GM10266 (cell line): ENCODE data around the gene LIM2.
"Not testable (repeated sequence)": the region's sequence is repeated elsewhere in the genome, so short reads cannot be mapped to it uniquely, and the experiment has no call there.

Experiments
- DNase-seq: peaks from one replicate; pipeline ENCODE4 v3.0.0; 2012; ENCODE audit errors: extremely low spot score
- TF ChIP-seq, protein P1 (sequence below): IDR thresholded peaks from 2 replicates; pipeline ENCODE4 v1.5.1; 2012; ENCODE audit warnings: mild to moderate bottlenecking, low read depth; ENCODE audit not compliant: control insufficient read depth, insufficient read depth; ENCODE audit errors: missing control alignments

LIM2 gene

DNA sequence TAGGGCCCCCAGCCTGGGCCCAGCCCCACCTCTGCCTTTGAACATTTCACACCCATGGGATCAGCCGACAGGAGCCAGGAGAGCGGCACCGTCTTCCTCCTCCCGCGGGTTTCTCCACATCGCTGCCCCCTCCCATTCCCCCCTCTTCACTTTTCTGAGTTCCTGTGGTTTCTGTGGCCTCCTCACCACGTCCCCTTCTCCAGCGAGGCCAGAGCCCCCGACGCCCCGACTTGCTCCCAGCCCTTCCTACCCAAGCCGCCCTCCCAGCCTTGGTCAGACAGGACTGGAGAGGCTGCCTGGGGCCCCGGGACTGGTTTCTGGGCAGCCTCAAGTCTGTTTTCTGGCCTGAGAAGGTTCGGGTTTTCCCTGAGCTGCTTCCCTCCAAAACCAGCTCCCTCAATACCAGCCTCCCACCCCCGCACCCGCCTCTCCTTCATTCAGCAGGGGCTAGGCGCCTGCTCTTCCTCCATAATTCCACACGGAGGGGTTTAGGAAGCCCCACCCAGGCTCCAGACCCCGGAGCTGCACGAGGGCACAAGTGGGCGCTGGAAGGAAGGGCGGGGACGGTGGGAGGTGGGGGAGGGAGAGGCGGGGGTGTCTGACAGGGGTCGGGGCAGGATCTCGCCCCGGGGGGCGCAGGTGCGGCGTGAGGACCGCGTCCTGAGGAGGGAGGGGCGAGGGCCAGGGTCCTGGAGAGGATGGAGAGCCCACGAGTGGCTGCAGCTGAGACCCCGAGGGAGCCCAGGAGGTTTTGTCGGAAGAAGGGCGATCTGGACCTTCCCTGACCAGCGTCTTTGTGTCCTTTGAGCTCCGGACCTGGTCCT lies 33.7 kb upstream of the LIM2 start:
- no peak for DNase-seq
- TF ChIP-seq, protein P1, sequence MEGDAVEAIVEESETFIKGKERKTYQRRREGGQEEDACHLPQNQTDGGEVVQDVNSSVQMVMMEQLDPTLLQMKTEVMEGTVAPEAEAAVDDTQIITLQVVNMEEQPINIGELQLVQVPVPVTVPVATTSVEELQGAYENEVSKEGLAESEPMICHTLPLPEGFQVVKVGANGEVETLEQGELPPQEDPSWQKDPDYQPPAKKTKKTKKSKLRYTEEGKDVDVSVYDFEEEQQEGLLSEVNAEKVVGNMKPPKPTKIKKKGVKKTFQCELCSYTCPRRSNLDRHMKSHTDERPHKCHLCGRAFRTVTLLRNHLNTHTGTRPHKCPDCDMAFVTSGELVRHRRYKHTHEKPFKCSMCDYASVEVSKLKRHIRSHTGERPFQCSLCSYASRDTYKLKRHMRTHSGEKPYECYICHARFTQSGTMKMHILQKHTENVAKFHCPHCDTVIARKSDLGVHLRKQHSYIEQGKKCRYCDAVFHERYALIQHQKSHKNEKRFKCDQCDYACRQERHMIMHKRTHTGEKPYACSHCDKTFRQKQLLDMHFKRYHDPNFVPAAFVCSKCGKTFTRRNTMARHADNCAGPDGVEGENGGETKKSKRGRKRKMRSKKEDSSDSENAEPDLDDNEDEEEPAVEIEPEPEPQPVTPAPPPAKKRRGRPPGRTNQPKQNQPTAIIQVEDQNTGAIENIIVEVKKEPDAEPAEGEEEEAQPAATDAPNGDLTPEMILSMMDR, result no peak

DNA sequence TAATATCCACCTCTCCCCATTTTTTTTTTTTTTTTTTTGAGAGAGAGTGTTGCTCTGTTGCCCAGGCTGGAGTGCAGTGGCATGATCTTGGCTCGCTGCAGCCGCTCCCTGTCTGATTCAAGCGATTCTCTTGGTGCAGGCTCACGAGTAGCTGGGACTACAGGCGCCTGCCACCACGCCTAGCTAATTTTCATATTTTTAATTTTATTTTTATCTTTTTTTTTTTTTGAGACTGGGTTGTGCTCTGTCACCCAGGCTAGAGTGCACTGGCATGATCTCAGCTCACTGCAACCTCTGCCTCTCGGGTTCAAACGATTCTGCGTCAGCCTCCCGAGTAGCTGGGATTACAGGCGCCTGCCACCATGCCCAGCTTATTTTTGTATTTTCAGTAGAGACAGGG lies 32.7 kb upstream of the LIM2 start:
- DNase-seq, result not testable (repeated sequence)

DNA sequence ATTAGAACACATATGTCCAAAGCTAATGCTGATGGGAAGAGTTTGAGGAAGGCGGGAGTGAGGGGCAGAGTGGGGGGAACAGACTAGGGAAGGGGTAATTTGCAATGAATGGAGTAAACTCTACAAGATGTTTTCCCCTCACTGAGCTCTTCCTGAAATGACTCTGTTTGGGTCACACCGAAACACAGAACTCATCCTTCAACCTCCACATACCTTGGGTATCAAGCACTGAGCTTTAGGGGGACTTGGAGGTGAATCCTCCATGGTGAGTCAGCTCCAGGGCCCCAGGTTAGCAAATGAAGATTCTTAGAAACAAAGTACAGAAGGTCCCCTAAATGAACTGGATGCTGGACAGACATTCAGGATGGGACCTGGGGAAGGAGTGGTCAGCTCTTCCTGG lies 30.9 kb upstream of the LIM2 start:
- TF ChIP-seq, protein P1, result no peak
- no peak for DNase-seq

DNA sequence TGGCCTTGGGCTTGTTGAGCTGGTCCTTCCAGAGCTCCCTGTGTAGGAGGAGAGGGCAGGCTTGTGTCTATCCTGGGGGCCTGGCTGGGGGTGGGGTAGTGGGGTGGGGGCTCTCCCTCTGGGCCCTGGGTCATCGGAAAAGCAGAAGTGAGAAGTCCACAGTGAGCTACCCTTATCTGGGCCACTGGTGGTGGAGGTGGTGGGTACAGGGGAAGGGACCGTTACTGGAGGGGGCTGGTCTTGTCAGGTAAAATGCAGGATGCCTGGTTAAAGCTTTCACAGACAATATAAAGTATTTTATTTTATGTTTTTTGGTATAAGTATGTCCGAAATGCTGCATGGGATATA lies 30.0 kb upstream of the LIM2 start:
- no peak for DNase-seq
- TF ChIP-seq, protein P1, result no peak

DNA sequence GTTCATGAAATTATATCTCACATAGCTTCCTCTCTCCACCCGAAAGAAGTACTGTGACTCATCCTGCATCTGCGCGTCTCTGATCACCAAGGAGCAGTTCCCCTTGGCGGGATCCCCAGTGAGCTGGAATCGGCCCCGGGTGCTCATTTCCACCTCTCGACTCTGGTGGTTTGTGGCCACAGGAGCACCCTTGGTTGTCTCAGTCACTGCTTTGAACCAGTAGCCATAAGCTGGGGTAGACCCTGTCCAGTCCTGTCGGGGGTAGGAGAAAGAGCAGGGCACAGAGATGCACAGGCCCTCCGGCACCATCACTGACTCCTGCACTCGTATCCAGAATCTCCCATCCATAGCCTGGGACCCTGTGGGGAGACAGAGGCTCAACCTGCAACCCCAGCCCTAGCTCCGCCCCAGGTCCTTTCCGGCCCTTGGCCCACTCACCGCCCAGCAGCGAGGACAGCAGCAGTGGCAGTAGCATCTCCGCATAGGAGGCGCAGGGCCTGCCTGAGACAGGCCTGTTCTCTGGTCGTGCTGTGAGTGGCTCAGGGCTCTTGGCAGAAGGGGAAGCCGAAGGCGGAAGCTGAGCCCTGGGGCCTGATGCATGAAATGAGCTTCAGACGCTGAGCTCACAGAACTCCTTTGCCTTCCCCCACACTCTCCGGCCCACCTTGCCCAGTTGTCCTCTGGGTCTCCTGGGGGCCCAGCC lies 29.5 kb upstream of the LIM2 start, which contains the start of gene SIGLEC10:
Gene SIGLEC10, minus strand, starts transcription at position 536 of the 703 bp plus-strand sequence. Its CDS starts 61 bp downstream, at position 475.
- TF ChIP-seq, protein P1, result no peak
- DNase-seq, result peak; percentile 68

DNA sequence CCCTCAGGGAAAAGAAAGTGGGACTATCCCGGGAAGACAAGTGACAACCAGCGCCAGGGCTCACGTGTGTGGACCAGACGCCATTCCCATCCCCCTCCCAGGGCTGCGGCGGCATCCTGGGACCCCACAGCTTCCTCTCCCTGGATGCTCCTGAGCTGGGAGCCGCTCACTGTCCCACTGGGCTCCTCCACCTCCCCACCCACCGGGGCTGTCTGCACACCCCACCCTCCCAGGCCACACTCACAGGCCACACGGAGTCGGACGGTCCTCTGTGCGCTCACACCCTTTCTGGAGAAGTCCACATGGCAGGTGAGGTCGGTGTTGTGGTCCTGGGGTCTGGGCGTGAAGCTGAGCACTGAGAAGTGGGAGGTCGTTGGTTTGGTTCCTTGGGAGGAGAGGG lies 28.6 kb upstream of the LIM2 start:
- DNase-seq, result not testable (repeated sequence)

DNA sequence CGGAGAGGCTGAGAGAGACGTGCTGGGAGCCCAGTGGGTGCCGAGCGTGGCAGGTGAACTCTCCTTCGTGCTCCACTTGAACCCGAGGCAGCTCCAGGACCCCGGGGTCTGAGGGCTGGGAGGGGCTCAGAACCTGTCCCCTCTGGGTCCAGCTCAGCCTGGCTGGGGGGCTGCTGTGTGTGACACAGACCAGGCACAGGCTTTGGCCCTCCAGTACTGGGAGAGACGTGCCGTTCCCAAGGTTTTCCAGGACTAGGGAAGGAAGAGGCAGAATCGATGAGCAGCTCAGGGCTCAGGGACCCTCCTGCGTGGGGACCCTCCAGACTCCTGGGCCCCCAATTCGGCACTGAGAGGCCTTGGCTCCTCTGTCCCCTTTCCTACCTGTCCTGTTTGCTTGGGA lies 27.4 kb upstream of the LIM2 start:
- DNase-seq, result no peak
- TF ChIP-seq, protein P1, result no peak

DNA sequence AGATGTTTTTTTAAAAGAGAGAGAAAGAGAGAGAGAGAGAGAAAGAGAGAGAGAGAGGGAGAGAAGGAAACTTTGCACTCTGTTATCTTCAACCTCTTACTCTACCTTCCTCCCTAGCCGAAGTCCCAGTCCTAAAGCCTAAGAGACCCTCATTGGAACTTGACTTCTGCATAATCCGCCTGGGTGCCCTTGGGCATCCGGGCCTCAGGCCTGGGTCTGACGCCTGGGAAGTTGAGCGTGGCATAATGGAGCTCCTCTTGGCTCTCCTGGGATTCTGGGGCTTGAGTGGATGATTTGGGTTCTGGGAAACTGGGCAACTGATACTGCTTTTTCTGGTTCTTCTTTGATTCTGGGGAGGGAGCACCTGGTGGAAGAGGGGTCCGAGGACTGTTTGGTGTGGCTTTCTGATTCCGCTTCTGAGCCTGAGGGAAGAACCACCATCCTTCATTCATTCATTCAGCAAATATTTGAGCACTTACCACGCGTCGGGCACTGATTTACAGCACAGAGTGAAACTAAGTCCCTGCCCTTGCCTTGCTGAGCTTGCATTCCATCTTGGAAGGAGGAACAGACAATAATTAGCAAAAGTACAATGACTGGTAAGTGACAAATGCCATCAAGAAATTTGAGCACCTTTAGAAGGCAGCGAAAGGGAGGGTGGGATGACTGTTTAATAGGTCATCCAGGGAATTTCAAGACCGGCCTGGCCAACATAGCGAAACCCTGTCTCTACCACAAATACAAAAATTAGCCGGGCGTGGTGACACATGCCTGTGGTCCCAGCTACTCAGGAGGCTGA lies 23.4 kb upstream of the LIM2 start:
- no peak for DNase-seq
- TF ChIP-seq, protein P1, result no peak
